Fibroblast of lung (primary cell): Measurements from ENCODE around the gene CMBL. TPM values are rescaled to one million over a fixed set of nuclear protein-coding genes. Genes with fewer than 3 reads are reported as not detected.
"Not testable (repeated sequence)": the region's sequence is repeated elsewhere in the genome, so short reads cannot be mapped to it uniquely, and the experiment has no call there.

Source experiments
- DNase-seq, 2 donors: peaks; one replicate each; pipeline versions ENCODE4 v3.0.0 to v3.0.0-alpha.2; 2010; ENCODE audit warnings: low read depth in 2 of 2
- H2AFZ ChIP-seq: 2 replicates; pipeline ENCODE4 v1.5.1; 2012; ENCODE audit warnings: low read length, control low read depth, inconsistent platforms
- H3K27ac ChIP-seq: 2 replicates; pipeline ENCODE4 v1.5.1; 2011; ENCODE audit warnings: low read length, control low read depth; ENCODE audit not compliant: insufficient read depth
- H3K27me3 ChIP-seq: 2 replicates; pipeline ENCODE4 v1.5.1; 2011; ENCODE audit warnings: mild to moderate bottlenecking, low read length; ENCODE audit not compliant: control insufficient read depth, insufficient read depth
- H3K36me3 ChIP-seq: 2 replicates; pipeline ENCODE4 v1.5.1; 2011; ENCODE audit warnings: low read length; ENCODE audit not compliant: control insufficient read depth, insufficient read depth
- H3K4me1 ChIP-seq: 2 replicates; pipeline ENCODE4 v1.5.1; 2011; ENCODE audit warnings: low read length; ENCODE audit not compliant: control insufficient read depth, insufficient read depth; ENCODE audit errors: extremely low read depth
- H3K4me2 ChIP-seq: 2 replicates; pipeline ENCODE4 v1.5.1; 2011; ENCODE audit warnings: low read length, control low read depth; ENCODE audit not compliant: insufficient read depth; ENCODE audit errors: extremely low read depth
- H3K4me3 ChIP-seq, 4 experiments: fragments of 200-600 bp in 1 of 4; sonication (generic) in 1 of 4; replicated peaks in 1 of 4; 2 replicates each; pipeline ENCODE4 v1.5.1; 2011 to 2016; ENCODE audit warnings: low read length in 4 of 4, low read depth in 3 of 4, mild to moderate bottlenecking in 3 of 4, control low read depth in 2 of 4, inconsistent platforms in 1 of 4, mixed read lengths in 1 of 4; ENCODE audit not compliant: insufficient read depth in 1 of 4; ENCODE audit errors: control extremely low read depth in 1 of 4
- H3K79me2 ChIP-seq: 2 replicates; pipeline ENCODE4 v1.5.1; 2012; ENCODE audit warnings: mild to moderate bottlenecking, low read length, inconsistent platforms; ENCODE audit not compliant: control insufficient read depth, insufficient read depth
- H3K9ac ChIP-seq: 2 replicates; pipeline ENCODE4 v1.5.1; 2011; ENCODE audit warnings: mild to moderate bottlenecking, low read length, control low read depth; ENCODE audit not compliant: insufficient read depth
- H3K9me3 ChIP-seq: 2 replicates; pipeline ENCODE4 v1.5.1; 2012; ENCODE audit warnings: low read depth, low read length; ENCODE audit not compliant: control insufficient read depth, insufficient read depth
- H4K20me1 ChIP-seq: 2 replicates; pipeline ENCODE4 v1.5.1; 2011; ENCODE audit warnings: low read length; ENCODE audit not compliant: control insufficient read depth, insufficient read depth; ENCODE audit errors: extremely low read depth
- CTCF ChIP-seq, 2 donors: IDR thresholded peaks in 1 of 2; conservative IDR thresholded peaks in 1 of 2; 1 replicate in 1 of 2; 2 replicates in 1 of 2; pipeline ENCODE4 v1.5.1; 2011 to 2012; ENCODE audit warnings: low read length in 2 of 2, control low read depth in 1 of 2, inconsistent platforms in 1 of 2, low read depth in 1 of 2, mild to moderate bottlenecking in 1 of 2
- EZH2 ChIP-seq: IDR thresholded peaks from 2 replicates; pipeline ENCODE4 v1.5.1; 2012; ENCODE audit warnings: low read length, control low read depth, mild to moderate bottlenecking; ENCODE audit errors: missing control alignments
- polyA plus RNA-seq, 2 donors: library from polyadenylated mRNA; depleted of rRNA in 1 of 2; stranded (reverse) in 1 of 2; unstranded in 1 of 2; fragments of >200 nt; gene quantifications; 2 replicates each; pipeline ENCODE4 v1.2.1, GENCODE V29; 2011 to 2012; ENCODE audit warnings: missing spikeins in 1 of 2
- total RNA-seq: library from RNA; depleted of rRNA; stranded (reverse); fragments of >200 nt; gene quantifications from 2 replicates; pipeline ENCODE4 v1.2.1, GENCODE V29; 2014

CMBL gene
- total and polyA plus RNA-seq, 2 donors (not counting 1 experiment from before 2014, with no cell fraction given) = 18.6 to 20.8 TPM

DNA sequence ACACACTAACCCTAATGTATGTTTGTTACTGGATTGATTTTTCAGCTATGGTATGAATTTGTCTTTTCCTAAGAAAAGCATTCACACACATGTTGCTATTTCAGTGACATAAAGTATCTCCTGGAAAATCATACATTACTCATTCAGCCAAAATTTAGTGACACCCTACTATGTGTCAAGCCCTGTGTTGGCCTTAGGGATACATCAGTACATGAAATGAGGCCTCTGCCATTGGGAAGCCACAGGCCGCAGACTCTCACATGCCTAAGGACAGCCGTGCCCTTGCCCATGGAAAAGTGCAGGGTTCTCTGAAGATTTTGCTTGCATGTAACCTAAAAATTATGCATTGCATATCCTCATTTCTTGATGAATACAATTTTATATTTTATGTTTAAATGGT lies 40.6 kb upstream of the CMBL start:
- no peak for DNase-seq
- Histone ChIP-seq H4K20me1 (no peaks in the 10 kb centered on the region), H3K27ac (no peak overlapping the region), H2AFZ (no peak overlapping the region), H3K79me2 (no peaks in the 10 kb centered on the region), H3K9ac (no peak overlapping the region), H3K4me2 (no peak overlapping the region), H3K9me3 (no peaks in the 10 kb centered on the region), H3K4me3 (no peak overlapping the region), H3K27me3 (no peaks in the 10 kb centered on the region), H3K4me1 (peaks cover 8% of the 10 kb centered on the region), H3K36me3 (no peaks in the 10 kb centered on the region)
- no peak for TF ChIP-seq EZH2
- no peak for TF ChIP-seq CTCF (conservative IDR thresholded peaks at IDR 0.05 in 1 of 2, IDR thresholded peaks at IDR 0.05 in 1 of 2; ENCODE audit: low read depth in 1 of 2, low read length in 2 of 2)

- not testable (repeated sequence) for H2AFZ ChIP-seq, H3K27ac ChIP-seq, H3K9me3 ChIP-seq, H3K36me3 ChIP-seq, H3K4me2 ChIP-seq, H3K4me3 ChIP-seq, H3K27me3 ChIP-seq, H3K9ac ChIP-seq, H3K79me2 ChIP-seq, H4K20me1 ChIP-seq, DNase-seq, H3K4me1 ChIP-seq
These were observed 36.9 kb upstream of the CMBL start for GRCh38 chr5:10344461-10345106.

- Histone ChIP-seq H3K4me3 (no peak overlapping the region), H3K79me2 (no peaks in the 10 kb centered on the region), H3K4me2 (no peak overlapping the region), H3K27ac (no peak overlapping the region), H4K20me1 (no peaks in the 10 kb centered on the region), H3K9ac (no peak overlapping the region), H3K4me1 (no peaks in the 10 kb centered on the region), H3K27me3 (no peaks in the 10 kb centered on the region), H3K9me3 (no peaks in the 10 kb centered on the region), H2AFZ (no peak overlapping the region), H3K36me3 (no peaks in the 10 kb centered on the region)
- no peak for TF ChIP-seq CTCF (conservative IDR thresholded peaks at IDR 0.05 in 1 of 2, IDR thresholded peaks at IDR 0.05 in 1 of 2; ENCODE audit: low read depth in 1 of 2, low read length in 2 of 2)
- no peak for TF ChIP-seq EZH2
- DNase-seq = peak in 1 of 2 donors; percentile 52
These were observed 35.8 kb upstream of the CMBL start for GRCh38 chr5:10343486-10343885.
